C4-2B (cell line): ENCODE measurements around the gene SIK3.

Source experiments
- H3K27ac ChIP-seq: fragments of 450-650 bp; 2 replicates; pipeline ENCODE4 v1.5.1; 2017
- CTCF ChIP-seq: fragments of 450-650 bp; conservative IDR thresholded peaks from 2 replicates; pipeline ENCODE4 v1.5.1; 2017; ENCODE audit warnings: mild to moderate bottlenecking
- ZFX ChIP-seq: fragments of 450-650 bp; IDR thresholded peaks from 2 replicates; pipeline ENCODE4 v1.6.1; 2017

Gene SIK3

GRCh38 chr11:116874251-116874650 lies 224.0 kb downstream of the SIK3 start:
- TF ChIP-seq ZFX (no peak), CTCF (no peak)
- no peak overlapping the region for H3K27ac ChIP-seq

GRCh38 chr11:116873381-116873780 lies 224.8 kb downstream of the SIK3 start:
- H3K27ac ChIP-seq = no peak overlapping the region
- TF ChIP-seq ZFX (no peak), CTCF (no peak)

GRCh38 chr11:116871248-116871647 lies 227.0 kb downstream of the SIK3 start:
- no peak overlapping the region for H3K27ac ChIP-seq
- TF ChIP-seq CTCF (no peak), ZFX (no peak)

- H3K27ac ChIP-seq = peak overlapping the region; percentile 31
- TF ChIP-seq ZFX (no peak), CTCF (no peak)
These were observed 228.2 kb downstream of the SIK3 start for GRCh38 chr11:116870054-116870453.

GRCh38 chr11:116869610-116870009 lies 228.6 kb downstream of the SIK3 start:
- TF ChIP-seq CTCF (peak; percentile 34), ZFX (no peak)
- H3K27ac ChIP-seq = peak overlapping the region; percentile 31; the same call in 1 of the 2 replicates

- TF ChIP-seq ZFX (no peak), CTCF (no peak)
- no peak overlapping the region for H3K27ac ChIP-seq
These were observed 230.2 kb downstream of the SIK3 start for GRCh38 chr11:116868066-116868465.

- TF ChIP-seq CTCF (no peak), ZFX (no peak)
- no peak overlapping the region for H3K27ac ChIP-seq
These were observed 230.6 kb downstream of the SIK3 start for GRCh38 chr11:116867619-116868018.
